PC-9 (cell line): ENCODE data around the gene SLX4IP. TPM values are rescaled to one million over a fixed set of nuclear protein-coding genes. Genes with fewer than 3 reads are reported as not detected.

Experiments used
- BruUV-seq: library from RNA; stranded (reverse); fragments of 400-500 nt; replicated peaks from 2 replicates; lab custom pipeline; 2021; lab: Mats Ljungman, UMichigan
- CTCF ChIA-PET: fragments of 300-600 bp; sonication (Branson Sonifier 250); formaldehyde crosslinking; loops from one replicate; lab custom pipeline; 2022; ENCODE audit warnings: antibody characterized with exemption; lab: Charles Lee
- POLR2A ChIA-PET: fragments of 300-600 bp; sonication (Branson Sonifier 250); formaldehyde crosslinking; loops from one replicate; lab custom pipeline; 2022; ENCODE audit warnings: antibody characterized with exemption; ENCODE audit not compliant: unreplicated experiment; lab: Charles Lee
- DNase-seq, 2 experiments: peaks; one replicate each; pipeline versions ENCODE4 v3.0.0 to v3.0.0-alpha.2; 2015 to 2022; ENCODE audit warnings: mixed read lengths in 1 of 2
- H2AFZ ChIP-seq: fragments of 200-600 bp; sonication (generic); 2 replicates; pipeline ENCODE4 v1.8.1; 2017; ENCODE audit warnings: antibody characterized with exemption
- H3F3A ChIP-seq: fragments of 200-600 bp; sonication (generic); 2 replicates; pipeline ENCODE4 v1.8.1; 2017; ENCODE audit warnings: antibody characterized with exemption, mild to moderate bottlenecking, low read depth; ENCODE audit not compliant: insufficient read depth
- H3K27ac ChIP-seq: fragments of 200-600 bp; sonication (generic); 2 replicates; pipeline ENCODE4 v1.6.1; 2016; ENCODE audit warnings: mixed run types
- H3K27me3 ChIP-seq: fragments of 200-600 bp; sonication (generic); 2 replicates; pipeline ENCODE4 v1.6.1; 2016; ENCODE audit warnings: low read depth, mixed run types; ENCODE audit not compliant: insufficient read depth
- H3K36me3 ChIP-seq: fragments of 200-600 bp; sonication (generic); 2 replicates; pipeline ENCODE4 v1.6.1; 2016; ENCODE audit warnings: low read depth, mixed run types
- H3K4me1 ChIP-seq: fragments of 200-600 bp; sonication (generic); replicated peaks from 2 replicates; pipeline ENCODE4 v1.6.1; 2016; ENCODE audit warnings: mixed run types; ENCODE audit not compliant: insufficient read depth
- H3K4me2 ChIP-seq: fragments of 200-600 bp; sonication (generic); 2 replicates; pipeline ENCODE4 v1.6.1; 2017; ENCODE audit warnings: mixed run types
- H3K4me3 ChIP-seq: fragments of 200-600 bp; sonication (generic); 2 replicates; pipeline ENCODE4 v1.6.1; 2016; ENCODE audit warnings: mixed run types
- H3K79me2 ChIP-seq: fragments of 200-600 bp; sonication (generic); 2 replicates; pipeline ENCODE4 v1.6.1; 2017; ENCODE audit warnings: low read depth, mixed run types
- H3K9me2 ChIP-seq: fragments of 200-600 bp; sonication (generic); 2 replicates; pipeline ENCODE4 v1.8.1; 2017; ENCODE audit warnings: mild to moderate bottlenecking; ENCODE audit not compliant: insufficient read depth
- H3K9me3 ChIP-seq: fragments of 200-600 bp; sonication (generic); 2 replicates; pipeline ENCODE4 v1.8.1; 2016; ENCODE audit warnings: low read depth; ENCODE audit not compliant: insufficient read depth
- H4K20me1 ChIP-seq: fragments of 200-600 bp; sonication (generic); 2 replicates; pipeline ENCODE4 v1.8.1; 2017; ENCODE audit not compliant: insufficient read depth
- CTCF ChIP-seq: fragments of 200-600 bp; sonication (generic); conservative IDR thresholded peaks from 2 replicates; pipeline ENCODE4 v1.6.1; 2017; ENCODE audit warnings: mixed run types, antibody characterized with exemption, mild to moderate bottlenecking, moderate library complexity
- EZH2 ChIP-seq: fragments of 200-600 bp; sonication (generic); IDR thresholded peaks from 2 replicates; pipeline ENCODE4 v1.8.0; 2017; ENCODE audit warnings: antibody characterized with exemption, low read depth
- intact Hi-C: fragments of 100-400 bp; cut with micrococcal nuclease; formaldehyde crosslinking; loops from one replicate; pipeline ENCODE4 v1.10.0; 2022; ENCODE audit not compliant: unreplicated experiment
- total RNA-seq: library from RNA; stranded (reverse); gene quantifications from 2 replicates; pipeline ENCODE4 v1.2.3, GENCODE V29; 2021

SLX4IP gene
- total RNA-seq, 1 experiment from 2014 or later, result 13.4 TPM

GRCh38 chr20:10475225-10475624, 40.1 kb downstream of the SLX4IP start:
- H2AFZ ChIP-seq, result no peak overlapping the region
- no peaks in the 10 kb centered on the region for H3K9me2 ChIP-seq
- H3F3A ChIP-seq, result no peaks in the 10 kb centered on the region
- TF ChIP-seq CTCF (no peak), EZH2 (no peak)
- H3K9me3 ChIP-seq, result no peaks in the 10 kb centered on the region
- H3K79me2 ChIP-seq, result peaks cover 3% of the 10 kb centered on the region; the same call in 1 of the 2 replicates
- H3K36me3 ChIP-seq, result no peaks in the 10 kb centered on the region
- ChIA-PET POLR2A (no interaction called here), CTCF (interaction anchor here (0.5 to 0.6 kb wide), 2 partner anchors 499 to 730 kb away, joined by 5 to 6 read pairs; no protein-coding TSS in a partner anchor)
- H3K4me2 ChIP-seq, result no peak overlapping the region
- DNase-seq, result no peak
- H4K20me1 ChIP-seq, result no peaks in the 10 kb centered on the region
- no peak overlapping the region for H3K4me3 ChIP-seq
- H3K4me1 ChIP-seq, result no peaks in the 10 kb centered on the region
- no peaks in the 10 kb centered on the region for H3K27me3 ChIP-seq
- intact Hi-C loops, result no loop called here
- H3K27ac ChIP-seq, result no peak overlapping the region
- no TSS peak for BruUV-seq

- ChIA-PET CTCF (no interaction called here), POLR2A (no interaction called here)
- DNase-seq, result no peak
- Histone ChIP-seq H3K27me3 (no peaks in the 10 kb centered on the region), H3K79me2 (peaks cover 3% of the 10 kb centered on the region; the same call in 1 of the 2 replicates), H4K20me1 (0 out of 2 replicates have a peak, but pooled peaks cover 6% of the 10 kb centered on the region), H3K4me3 (no peak overlapping the region), H3K36me3 (no peaks in the 10 kb centered on the region), H3K27ac (no peak overlapping the region), H3K4me2 (no peak overlapping the region), H3K4me1 (no peaks in the 10 kb centered on the region), H3K9me2 (no peaks in the 10 kb centered on the region), H2AFZ (no peak overlapping the region), H3K9me3 (no peaks in the 10 kb centered on the region), H3F3A (peaks cover 3% of the 10 kb centered on the region; the same call in 1 of the 2 replicates)
- BruUV-seq, result no TSS peak
- intact Hi-C loops, result no loop called here
- TF ChIP-seq CTCF (no peak), EZH2 (no peak)
Observed at GRCh38 chr20:10476319-10476724, 41.2 kb downstream of the SLX4IP start.

GRCh38 chr20:10478205-10478604, 43.1 kb downstream of the SLX4IP start:
- H3K27me3 ChIP-seq, result no peaks in the 10 kb centered on the region
- no peak overlapping the region for H3K4me2 ChIP-seq
- H3K9me2 ChIP-seq, result no peaks in the 10 kb centered on the region
- H3K27ac ChIP-seq, result no peak overlapping the region
- TF ChIP-seq EZH2 (no peak), CTCF (no peak)
- H2AFZ ChIP-seq, result no peak overlapping the region
- DNase-seq, result no peak
- CTCF ChIA-PET, result no interaction called here
- peaks cover 3% of the 10 kb centered on the region; the same call in 1 of the 2 replicates for H3K79me2 ChIP-seq
- intact Hi-C loops, result no loop called here
- H3F3A ChIP-seq, result peaks cover 3% of the 10 kb centered on the region; the same call in 1 of the 2 replicates
- POLR2A ChIA-PET, result no interaction called here
- no peak overlapping the region for H3K4me3 ChIP-seq
- no peaks in the 10 kb centered on the region for H3K4me1 ChIP-seq
- no peaks in the 10 kb centered on the region for H3K9me3 ChIP-seq
- 0 out of 2 replicates have a peak, but pooled peaks cover 6% of the 10 kb centered on the region for H4K20me1 ChIP-seq
- no peaks in the 10 kb centered on the region for H3K36me3 ChIP-seq
- BruUV-seq, result no TSS peak
